H9 (cell line): Measurements from ENCODE around the gene COX4I2. TPM values are rescaled to one million over a fixed set of nuclear protein-coding genes. Genes with fewer than 3 reads are reported as not detected.
A peak's percentile ranks its signal among the peaks of the same experiment; 100 is the strongest.

Experiments used
- DNase-seq: peaks from one replicate; pipeline ENCODE4 v3.0.0-alpha.2; 2017
- H2AFZ ChIP-seq: one replicate; pipeline ENCODE4 v1.6.1; 2013; ENCODE audit warnings: mild to moderate bottlenecking, low read length, control low read depth, moderate library complexity
- H2AK5ac ChIP-seq: 2 replicates; pipeline ENCODE4 v1.6.1; 2013; ENCODE audit warnings: low read length, control low read depth, mixed read lengths; ENCODE audit not compliant: insufficient read length
- H2BK120ac ChIP-seq: one replicate; pipeline ENCODE4 v1.6.1; 2013; ENCODE audit warnings: low read depth, mild to moderate bottlenecking, low read length, control low read depth, inconsistent platforms; ENCODE audit not compliant: poor library complexity, severe bottlenecking
- H2BK12ac ChIP-seq: 2 replicates; pipeline ENCODE4 v1.6.1; 2013; ENCODE audit warnings: low read length, control low read depth, mixed read lengths, low read depth; ENCODE audit not compliant: insufficient read length
- H2BK15ac ChIP-seq: 2 replicates; pipeline ENCODE4 v1.6.1; 2013; ENCODE audit warnings: low read depth, low read length, control low read depth
- H2BK20ac ChIP-seq: one replicate; pipeline ENCODE4 v1.6.1; 2013; ENCODE audit warnings: low read depth, mild to moderate bottlenecking, low read length, control low read depth, inconsistent platforms; ENCODE audit not compliant: poor library complexity, severe bottlenecking
- H2BK5ac ChIP-seq: 2 replicates; pipeline ENCODE4 v1.6.1; 2013; ENCODE audit warnings: low read length, control low read depth, mixed read lengths; ENCODE audit not compliant: insufficient read length
- H3K14ac ChIP-seq: 2 replicates; pipeline ENCODE4 v1.6.1; 2013; ENCODE audit warnings: low read length, control low read depth; ENCODE audit not compliant: insufficient read depth
- H3K18ac ChIP-seq: 2 replicates; pipeline ENCODE4 v1.6.1; 2013; ENCODE audit warnings: low read depth, mild to moderate bottlenecking, mixed read lengths, low read length, control low read depth; ENCODE audit not compliant: insufficient read length
- H3K23ac ChIP-seq: 2 replicates; pipeline ENCODE4 v1.6.1; 2013; ENCODE audit warnings: low read length, control low read depth, mixed read lengths, low read depth; ENCODE audit not compliant: insufficient read length
- H3K23me2 ChIP-seq: 2 replicates; pipeline ENCODE4 v1.6.1; 2013; ENCODE audit warnings: low read depth, mild to moderate bottlenecking, mixed read lengths, low read length, control low read depth; ENCODE audit not compliant: insufficient read length, poor library complexity, severe bottlenecking
- H3K27ac ChIP-seq: 2 replicates; pipeline ENCODE4 v1.5.1; 2013; ENCODE audit warnings: low read length, control low read depth, mixed read lengths, low read depth; ENCODE audit not compliant: insufficient read length
- H3K27me3 ChIP-seq: 2 replicates; pipeline ENCODE4 v1.6.1; 2013; ENCODE audit warnings: low read length, control low read depth, inconsistent platforms; ENCODE audit not compliant: insufficient read depth
- H3K4ac ChIP-seq: 2 replicates; pipeline ENCODE4 v1.6.1; 2013; ENCODE audit warnings: low read depth, mild to moderate bottlenecking, control low read depth, inconsistent platforms, low read length, moderate library complexity
- H3K4me1 ChIP-seq: 2 replicates; pipeline ENCODE4 v1.6.1; 2013; ENCODE audit warnings: low read length, control low read depth, inconsistent platforms; ENCODE audit not compliant: insufficient read depth
- H3K4me2 ChIP-seq: 2 replicates; pipeline ENCODE4 v1.6.1; 2013; ENCODE audit warnings: low read length, control low read depth, mixed read lengths; ENCODE audit not compliant: insufficient read length, insufficient read depth
- H3K56ac ChIP-seq: 2 replicates; pipeline ENCODE4 v1.6.1; 2013; ENCODE audit warnings: low read depth, mild to moderate bottlenecking, mixed read lengths, low read length, control low read depth; ENCODE audit not compliant: insufficient read length
- H3K79me1 ChIP-seq: 2 replicates; pipeline ENCODE4 v1.6.1; 2013; ENCODE audit warnings: low read depth, mild to moderate bottlenecking, moderate library complexity, low read length, control low read depth, inconsistent platforms; ENCODE audit not compliant: insufficient read depth, poor library complexity, severe bottlenecking
- H3K79me2 ChIP-seq: 2 replicates; pipeline ENCODE4 v1.6.1; 2013; ENCODE audit warnings: low read length, control low read depth, inconsistent platforms; ENCODE audit not compliant: insufficient read depth
- H3K9ac ChIP-seq: 2 replicates; pipeline ENCODE4 v1.6.1; 2013; ENCODE audit warnings: low read length, control low read depth, mixed read lengths; ENCODE audit not compliant: insufficient read length; ENCODE audit errors: extremely low read depth
- H3K9me3 ChIP-seq: one replicate; pipeline ENCODE4 v1.6.1; 2013; ENCODE audit warnings: low read depth, low read length, inconsistent platforms; ENCODE audit not compliant: control insufficient read depth
- H3T11ph ChIP-seq: one replicate; pipeline ENCODE4 v1.6.1; 2013; ENCODE audit warnings: mild to moderate bottlenecking, low read length, control low read depth, inconsistent platforms
- H4K20me1 ChIP-seq: one replicate; pipeline ENCODE4 v1.6.1; 2013; ENCODE audit not compliant: control insufficient read depth, insufficient read length, insufficient read depth
- H4K5ac ChIP-seq: 2 replicates; pipeline ENCODE4 v1.6.1; 2013; ENCODE audit warnings: low read depth, mild to moderate bottlenecking, mixed read lengths, low read length, control low read depth; ENCODE audit not compliant: insufficient read length
- H4K8ac ChIP-seq: replicated peaks from 2 replicates; pipeline ENCODE4 v1.6.1; 2013; ENCODE audit warnings: low read length, control low read depth, mixed read lengths, low read depth; ENCODE audit not compliant: insufficient read length
- H4K91ac ChIP-seq: 2 replicates; pipeline ENCODE4 v1.6.1; 2013; ENCODE audit warnings: low read depth, mild to moderate bottlenecking, moderate library complexity, mixed read lengths, low read length, control low read depth; ENCODE audit not compliant: insufficient read length
- H3K27ac Mint-ChIP-seq, 3 experiments: 2 replicates in 2 of 3; 3 replicates in 1 of 3; pipeline ENCODE4 v1.8.0; 2020 to 2021; ENCODE audit warnings: mixed read lengths in 3 of 3, mild to moderate bottlenecking in 1 of 3, moderate library complexity in 1 of 3
- H3K27me3 Mint-ChIP-seq: 2 replicates; pipeline ENCODE4 v1.8.0; 2021; ENCODE audit warnings: low read depth, mild to moderate bottlenecking, moderate library complexity, mixed read lengths
- H3K36me3 Mint-ChIP-seq, 3 experiments: 2 replicates in 2 of 3; 3 replicates in 1 of 3; pipeline ENCODE4 v1.8.0; 2020 to 2021; ENCODE audit warnings: low read depth in 3 of 3, mixed read lengths in 3 of 3; ENCODE audit not compliant: insufficient read depth in 1 of 3
- H3K4me1 Mint-ChIP-seq, 2 experiments: 2 replicates each; pipeline ENCODE4 v1.8.0; 2020; ENCODE audit warnings: mixed read lengths in 2 of 2
- H3K4me3 Mint-ChIP-seq, 2 experiments: 2 replicates in 1 of 2; 3 replicates in 1 of 2; pipeline ENCODE4 v1.8.0; 2020 to 2021; ENCODE audit warnings: mild to moderate bottlenecking in 2 of 2, mixed read lengths in 2 of 2, moderate library complexity in 1 of 2
- H3K9me3 Mint-ChIP-seq, 2 experiments: 2 replicates in 1 of 2; 3 replicates in 1 of 2; pipeline ENCODE4 v1.8.0; 2020; ENCODE audit warnings: mild to moderate bottlenecking in 2 of 2, mixed read lengths in 2 of 2, moderate library complexity in 1 of 2
- WGBS: extraction: QIAGEN DNeasy Blood & Tissue Kit; methylation state at CpG from one replicate; pipeline ENCODE4 v1.1.7; 2013; ENCODE audit warnings: missing lambda C conversion rate, low lambda C conversion rate, mixed read lengths; ENCODE audit not compliant: insufficient read length; ENCODE audit errors: extremely low coverage; 5-methylcytosine and 5-hydroxymethylcytosine counted together
- total RNA-seq: library from RNA; stranded (reverse); gene quantifications from 2 replicates; pipeline ENCODE4 v1.2.1, GENCODE V29; 2021
- TF ChIP-seq, protein P1 (sequence below): fragments of 200-600 bp; sonication (generic); conservative IDR thresholded peaks from 3 replicates; pipeline ENCODE4 v1.8.0; 2021; ENCODE audit warnings: antibody characterized with exemption, mild to moderate bottlenecking

Gene COX4I2
- total RNA-seq, 1 experiment from 2014 or later, result not detected

DNA sequence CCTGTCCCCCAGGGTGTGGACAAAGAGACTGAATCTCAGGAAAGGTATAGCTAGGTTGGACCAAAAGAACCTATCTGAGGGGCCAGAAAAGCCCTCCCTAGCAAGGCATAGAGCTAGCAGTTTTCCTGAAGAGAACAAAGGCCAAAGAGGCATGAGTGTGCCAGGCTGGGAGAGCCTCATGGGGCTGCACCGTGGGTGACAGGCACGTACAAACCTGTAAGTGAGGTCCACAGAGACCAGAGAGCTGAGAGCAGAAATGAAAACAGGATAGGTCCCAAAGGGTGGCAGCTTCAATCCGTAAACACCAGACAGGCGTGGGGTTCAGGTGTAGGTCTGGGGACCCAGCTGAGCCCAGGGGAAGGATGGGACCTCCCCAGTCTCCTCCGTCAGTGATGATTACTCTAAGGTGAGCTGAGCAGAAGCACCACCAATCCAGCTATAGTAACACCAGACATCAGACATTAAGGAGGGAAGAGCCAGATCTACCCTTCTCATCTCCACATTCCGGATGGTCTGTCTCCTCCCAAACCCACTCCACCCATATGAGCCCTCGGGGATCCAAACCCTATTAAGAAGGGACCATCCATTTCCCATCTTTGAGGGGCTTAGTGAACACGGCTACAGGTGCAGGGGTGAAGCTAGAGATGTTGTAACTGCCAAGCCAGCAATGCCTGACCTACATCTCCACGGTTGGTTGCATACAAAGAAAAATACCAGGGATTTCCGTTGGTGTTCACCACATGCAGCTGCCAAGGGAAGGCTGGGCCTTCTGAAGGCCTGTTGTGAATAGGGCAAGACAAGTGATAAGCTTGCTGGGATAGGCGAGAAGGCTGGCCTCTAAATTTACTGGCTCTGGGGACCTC lies 46.7 kb downstream of the COX4I2 start:
- no peaks in the 10 kb centered on the region for H4K20me1 ChIP-seq
- no peak overlapping the region for H2AFZ ChIP-seq
- peaks cover 22 to 27% of the 10 kb centered on the region in 2 experiments for H3K4me1 Mint-ChIP-seq
- no peak overlapping the region for H3K27ac ChIP-seq
- H3K9me3 ChIP-seq, result no peaks in the 10 kb centered on the region
- no peak overlapping the region for H2BK20ac ChIP-seq
- peaks cover 0 to 48% (median 32%) of the 10 kb centered on the region in 3 experiments; a peak in 5 of 7 replicates for H3K36me3 Mint-ChIP-seq
- H3T11ph ChIP-seq, result no peak overlapping the region
- peak overlapping the region in 1 of 3 experiments; percentile 89; a peak in 2 of 7 replicates for H3K27ac Mint-ChIP-seq
- no peaks in the 10 kb centered on the region for H3K27me3 ChIP-seq
- H2BK15ac ChIP-seq, result no peak overlapping the region
- no peak overlapping the region for H3K18ac ChIP-seq
- no peak overlapping the region for H4K8ac ChIP-seq
- no peak overlapping the region; the same call in 1 of the 2 replicates for H3K14ac ChIP-seq
- WGBS, result no CpG with 5 or more reads among the region's 11 CpGs
- no peak for DNase-seq
- H2BK120ac ChIP-seq, result no peak overlapping the region
- H3K79me1 ChIP-seq, result peaks cover 2% of the 10 kb centered on the region
- no peaks in the 10 kb centered on the region for H3K27me3 Mint-ChIP-seq
- no peaks in the 10 kb centered on the region for H3K23me2 ChIP-seq
- no peak overlapping the region for H4K91ac ChIP-seq
- TF ChIP-seq, protein P1, sequence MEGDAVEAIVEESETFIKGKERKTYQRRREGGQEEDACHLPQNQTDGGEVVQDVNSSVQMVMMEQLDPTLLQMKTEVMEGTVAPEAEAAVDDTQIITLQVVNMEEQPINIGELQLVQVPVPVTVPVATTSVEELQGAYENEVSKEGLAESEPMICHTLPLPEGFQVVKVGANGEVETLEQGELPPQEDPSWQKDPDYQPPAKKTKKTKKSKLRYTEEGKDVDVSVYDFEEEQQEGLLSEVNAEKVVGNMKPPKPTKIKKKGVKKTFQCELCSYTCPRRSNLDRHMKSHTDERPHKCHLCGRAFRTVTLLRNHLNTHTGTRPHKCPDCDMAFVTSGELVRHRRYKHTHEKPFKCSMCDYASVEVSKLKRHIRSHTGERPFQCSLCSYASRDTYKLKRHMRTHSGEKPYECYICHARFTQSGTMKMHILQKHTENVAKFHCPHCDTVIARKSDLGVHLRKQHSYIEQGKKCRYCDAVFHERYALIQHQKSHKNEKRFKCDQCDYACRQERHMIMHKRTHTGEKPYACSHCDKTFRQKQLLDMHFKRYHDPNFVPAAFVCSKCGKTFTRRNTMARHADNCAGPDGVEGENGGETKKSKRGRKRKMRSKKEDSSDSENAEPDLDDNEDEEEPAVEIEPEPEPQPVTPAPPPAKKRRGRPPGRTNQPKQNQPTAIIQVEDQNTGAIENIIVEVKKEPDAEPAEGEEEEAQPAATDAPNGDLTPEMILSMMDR, result no peak
- H4K5ac ChIP-seq, result no peak overlapping the region
- no peak overlapping the region for H2BK5ac ChIP-seq
- no peak overlapping the region for H2AK5ac ChIP-seq
- no peak overlapping the region for H3K4ac ChIP-seq
- H2BK12ac ChIP-seq, result no peak overlapping the region
- H3K9me3 Mint-ChIP-seq, result no peaks in the 10 kb centered on the region
- no peaks in the 10 kb centered on the region for H3K4me1 ChIP-seq
- H3K4me2 ChIP-seq, result no peak overlapping the region
- H3K79me2 ChIP-seq, result no peaks in the 10 kb centered on the region
- H3K23ac ChIP-seq, result no peak overlapping the region
- no peak overlapping the region for H3K56ac ChIP-seq
- no peak overlapping the region for H3K9ac ChIP-seq
- no peak overlapping the region for H3K4me3 Mint-ChIP-seq
